SU-DHL-6 (cell line): ENCODE results near the gene EMP1.

Experiments
- EZH2phosphoT487 ChIP-seq: fragments of 200-600 bp; sonication (generic), shearing (Covaris generic); conservative IDR thresholded peaks from 2 replicates; pipeline ENCODE4 v1.6.1; 2018; ENCODE audit warnings: mild to moderate bottlenecking, antibody characterized with exemption, low read length, moderate library complexity, mixed read lengths
- TF ChIP-seq, protein P1 (sequence below): fragments of 200-600 bp; sonication (generic); IDR thresholded peaks from one replicate; pipeline ENCODE4 v1.5.1; 2017; ENCODE audit warnings: antibody characterized with exemption, mild to moderate bottlenecking, low read length, moderate library complexity; ENCODE audit not compliant: insufficient read depth, poor library complexity, severe bottlenecking

- TF ChIP-seq, protein P1, sequence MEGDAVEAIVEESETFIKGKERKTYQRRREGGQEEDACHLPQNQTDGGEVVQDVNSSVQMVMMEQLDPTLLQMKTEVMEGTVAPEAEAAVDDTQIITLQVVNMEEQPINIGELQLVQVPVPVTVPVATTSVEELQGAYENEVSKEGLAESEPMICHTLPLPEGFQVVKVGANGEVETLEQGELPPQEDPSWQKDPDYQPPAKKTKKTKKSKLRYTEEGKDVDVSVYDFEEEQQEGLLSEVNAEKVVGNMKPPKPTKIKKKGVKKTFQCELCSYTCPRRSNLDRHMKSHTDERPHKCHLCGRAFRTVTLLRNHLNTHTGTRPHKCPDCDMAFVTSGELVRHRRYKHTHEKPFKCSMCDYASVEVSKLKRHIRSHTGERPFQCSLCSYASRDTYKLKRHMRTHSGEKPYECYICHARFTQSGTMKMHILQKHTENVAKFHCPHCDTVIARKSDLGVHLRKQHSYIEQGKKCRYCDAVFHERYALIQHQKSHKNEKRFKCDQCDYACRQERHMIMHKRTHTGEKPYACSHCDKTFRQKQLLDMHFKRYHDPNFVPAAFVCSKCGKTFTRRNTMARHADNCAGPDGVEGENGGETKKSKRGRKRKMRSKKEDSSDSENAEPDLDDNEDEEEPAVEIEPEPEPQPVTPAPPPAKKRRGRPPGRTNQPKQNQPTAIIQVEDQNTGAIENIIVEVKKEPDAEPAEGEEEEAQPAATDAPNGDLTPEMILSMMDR: no peak
- no peak for TF ChIP-seq EZH2phosphoT487
These were observed 41.7 kb upstream of the EMP1 start for GRCh38 chr12:13154831-13155230.
